Bronchial epithelial cell (primary cell): ENCODE measurements around the gene AOPEP. TPM values are rescaled to one million over a fixed set of nuclear protein-coding genes. Genes with fewer than 3 reads are reported as not detected.

Experiments
- DNase-seq: peaks from one replicate; pipeline ENCODE4 v3.0.0-alpha.2; 2010; ENCODE audit warnings: low read depth
- FAIRE-seq: peaks from 2 replicates; lab custom pipeline; 2011; peaks lifted over from hg19 to GRCh38; lab: Jason Lieb, UNC
- H3K27me3 ChIP-seq: 2 replicates; pipeline ENCODE4 v1.5.1; 2011; ENCODE audit warnings: low read length; ENCODE audit not compliant: control insufficient read depth, insufficient read depth
- H3K36me3 ChIP-seq: 2 replicates; pipeline ENCODE4 v1.5.1; 2011; ENCODE audit warnings: low read length; ENCODE audit not compliant: control insufficient read depth, insufficient read depth
- H3K4me3 ChIP-seq: 2 replicates; pipeline ENCODE4 v1.5.1; 2011; ENCODE audit warnings: mild to moderate bottlenecking, low read depth, low read length, control low read depth
- total RNA-seq: library from RNA; depleted of rRNA; stranded (reverse); fragments of >200 nt; gene quantifications from 2 replicates; pipeline ENCODE4 v1.2.1, GENCODE V29; 2014
- TF ChIP-seq, protein P1 (sequence below): IDR thresholded peaks from 2 replicates; pipeline ENCODE4 v1.5.1; 2011; ENCODE audit warnings: mild to moderate bottlenecking, moderate library complexity, low read length, control low read depth, inconsistent platforms; ENCODE audit not compliant: insufficient read depth, severe bottlenecking

The AOPEP gene
- total RNA-seq, 1 donor from 2014 or later = 91.1 TPM

DNA sequence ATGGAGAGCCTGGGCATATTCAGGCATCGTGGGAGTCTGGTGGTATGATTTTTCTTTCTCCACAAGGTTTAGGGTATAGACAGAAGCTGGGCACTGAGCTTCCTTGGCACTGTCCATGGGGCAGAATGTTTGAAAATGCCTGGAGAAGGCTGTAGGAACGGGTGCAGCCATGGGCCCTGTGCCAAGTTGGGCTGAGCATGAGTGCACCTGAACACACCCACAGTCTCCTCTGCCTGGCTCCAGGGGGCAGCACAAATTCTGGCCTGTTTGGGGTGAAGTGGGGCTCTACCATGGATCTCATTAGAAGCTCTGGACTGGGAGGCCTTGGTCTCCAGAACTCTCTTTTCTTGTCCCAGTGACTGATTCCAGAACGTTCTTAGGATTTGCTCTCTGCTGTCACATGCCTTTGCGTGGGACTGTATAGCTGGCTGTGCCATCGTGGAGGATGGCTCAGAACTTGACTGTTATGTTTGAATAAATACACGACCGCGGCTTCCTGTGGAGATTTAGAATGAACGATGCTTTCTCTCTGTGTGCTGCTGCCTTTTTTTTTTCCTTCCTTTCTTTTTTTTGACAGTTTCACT lies 361.3 kb downstream of the AOPEP start:
- FAIRE-seq = peak; percentile 96
- Histone ChIP-seq H3K36me3 (peaks cover 30% of the 10 kb centered on the region), H3K27me3 (no peaks in the 10 kb centered on the region), H3K4me3 (no peak overlapping the region)
- TF ChIP-seq, protein P1, sequence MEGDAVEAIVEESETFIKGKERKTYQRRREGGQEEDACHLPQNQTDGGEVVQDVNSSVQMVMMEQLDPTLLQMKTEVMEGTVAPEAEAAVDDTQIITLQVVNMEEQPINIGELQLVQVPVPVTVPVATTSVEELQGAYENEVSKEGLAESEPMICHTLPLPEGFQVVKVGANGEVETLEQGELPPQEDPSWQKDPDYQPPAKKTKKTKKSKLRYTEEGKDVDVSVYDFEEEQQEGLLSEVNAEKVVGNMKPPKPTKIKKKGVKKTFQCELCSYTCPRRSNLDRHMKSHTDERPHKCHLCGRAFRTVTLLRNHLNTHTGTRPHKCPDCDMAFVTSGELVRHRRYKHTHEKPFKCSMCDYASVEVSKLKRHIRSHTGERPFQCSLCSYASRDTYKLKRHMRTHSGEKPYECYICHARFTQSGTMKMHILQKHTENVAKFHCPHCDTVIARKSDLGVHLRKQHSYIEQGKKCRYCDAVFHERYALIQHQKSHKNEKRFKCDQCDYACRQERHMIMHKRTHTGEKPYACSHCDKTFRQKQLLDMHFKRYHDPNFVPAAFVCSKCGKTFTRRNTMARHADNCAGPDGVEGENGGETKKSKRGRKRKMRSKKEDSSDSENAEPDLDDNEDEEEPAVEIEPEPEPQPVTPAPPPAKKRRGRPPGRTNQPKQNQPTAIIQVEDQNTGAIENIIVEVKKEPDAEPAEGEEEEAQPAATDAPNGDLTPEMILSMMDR = peak; percentile 58
- DNase-seq = peak; percentile 58

DNA sequence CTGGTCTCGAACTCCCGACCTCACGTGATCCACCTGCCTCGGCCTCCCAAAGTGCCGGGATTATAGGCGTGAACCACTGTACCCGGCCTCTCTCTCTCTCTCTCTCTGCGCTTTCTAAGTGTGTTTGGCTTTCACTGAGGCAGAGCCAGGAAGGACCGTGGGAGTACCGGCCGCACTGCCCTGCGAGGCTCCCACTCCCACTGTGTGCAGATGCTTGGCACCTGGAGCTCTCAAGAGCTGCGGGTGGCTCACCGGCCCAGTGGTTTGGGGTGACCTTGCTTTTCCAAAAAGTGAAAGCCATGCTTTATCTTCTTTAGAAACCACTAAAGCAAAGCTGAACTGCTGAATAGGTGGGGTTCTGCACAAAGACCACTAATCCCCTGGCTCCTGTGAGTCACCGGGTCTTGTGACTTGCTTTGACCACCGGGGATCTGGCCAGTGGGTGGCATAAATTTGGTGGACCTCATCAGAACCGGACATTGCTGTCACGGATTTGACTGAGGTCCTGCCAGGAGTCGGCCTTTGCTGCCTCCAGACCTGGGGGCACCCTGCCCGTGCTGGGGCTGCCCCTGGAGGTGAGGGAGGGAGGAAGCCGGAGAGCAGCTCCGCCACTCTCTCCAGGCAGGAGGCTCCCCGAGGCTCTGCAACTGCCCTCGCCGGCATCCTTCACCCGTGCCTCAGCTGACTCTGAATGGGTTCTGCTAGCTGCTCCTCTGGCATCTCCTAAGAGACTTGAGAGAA lies 362.1 kb downstream of the AOPEP start:
- TF ChIP-seq, protein P1 = no peak
- Histone ChIP-seq H3K4me3 (no peak overlapping the region), H3K36me3 (peaks cover 24% of the 10 kb centered on the region), H3K27me3 (no peaks in the 10 kb centered on the region)
- DNase-seq (no peak), FAIRE-seq (no peak)

DNA sequence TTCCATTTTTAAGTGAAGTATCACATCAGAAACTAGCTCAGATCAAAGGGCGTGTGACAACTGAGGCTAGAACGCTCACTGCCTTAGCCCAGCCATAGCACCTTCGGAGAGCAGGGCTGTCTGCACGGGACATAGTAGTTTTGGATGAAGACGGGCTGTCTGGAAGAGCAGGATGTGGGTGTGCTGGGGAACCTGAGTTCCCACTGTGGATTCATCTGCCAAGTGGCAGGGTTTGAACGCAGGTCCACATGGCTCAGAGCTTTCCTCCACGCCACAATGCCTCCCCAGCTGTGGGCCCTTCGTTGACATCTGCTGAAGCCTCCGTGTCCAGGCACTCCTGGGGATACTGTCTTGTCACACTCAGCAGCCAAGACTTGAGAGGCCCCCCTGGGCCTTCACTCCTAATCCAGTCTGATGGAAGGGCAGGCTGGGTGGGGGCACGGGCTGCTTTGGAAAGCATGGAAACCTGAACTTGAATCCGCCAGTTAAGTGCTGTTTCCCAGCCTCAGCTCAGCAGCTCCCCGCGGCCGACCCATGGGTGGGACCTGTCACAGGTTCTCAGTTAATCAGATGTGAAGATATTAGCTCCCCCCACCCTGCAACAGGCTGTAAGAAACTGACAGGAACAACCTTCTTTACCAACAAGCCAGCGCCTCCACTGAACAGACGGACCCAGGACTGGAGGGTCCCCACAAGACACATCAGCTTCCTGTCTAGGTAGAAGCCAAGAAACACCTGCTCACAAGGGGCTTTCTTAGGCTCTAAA lies 362.9 kb downstream of the AOPEP start:
- TF ChIP-seq, protein P1 = no peak
- Histone ChIP-seq H3K4me3 (no peak overlapping the region), H3K36me3 (peaks cover 22% of the 10 kb centered on the region), H3K27me3 (no peaks in the 10 kb centered on the region)
- FAIRE-seq (peak; percentile 92), DNase-seq (no peak)

DNA sequence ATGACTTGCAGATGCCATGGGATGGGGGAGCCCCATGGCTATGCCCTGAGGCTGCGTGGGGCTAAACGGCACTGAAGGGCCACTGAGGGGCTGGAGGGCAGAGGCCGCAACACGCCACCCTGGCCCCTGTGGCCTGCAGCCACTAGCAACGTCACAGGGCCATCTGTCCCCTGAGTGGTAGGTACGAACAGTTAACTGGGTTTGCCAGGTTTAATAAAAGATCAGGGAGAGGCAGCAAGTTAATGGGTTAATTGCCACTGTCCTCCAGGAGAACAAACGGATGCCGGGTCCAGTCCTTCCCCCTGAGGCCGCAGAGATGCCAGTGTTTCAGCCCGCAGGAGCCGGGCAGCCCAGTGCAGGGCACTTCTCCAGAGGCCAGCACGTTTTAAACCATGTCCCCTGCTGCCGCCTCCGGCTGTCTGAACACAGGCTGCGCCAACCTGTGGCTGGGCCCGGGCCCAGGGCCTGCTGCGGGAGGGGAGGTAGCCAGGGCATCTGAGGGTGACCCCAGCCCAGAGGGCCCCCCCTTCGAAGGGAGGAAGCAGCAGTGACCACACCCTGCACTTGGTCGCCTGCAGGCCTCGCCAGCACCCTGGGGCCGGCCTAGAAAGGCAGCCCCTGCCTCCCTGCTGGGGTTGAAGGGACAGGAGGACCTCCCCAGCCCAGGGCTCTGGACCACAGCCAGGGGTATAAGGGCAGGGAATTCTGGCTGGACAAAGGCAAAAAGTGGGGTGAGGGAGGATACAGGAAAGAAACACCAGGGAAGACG lies 363.7 kb downstream of the AOPEP start:
- no peak overlapping the region for H3K4me3 ChIP-seq
- H3K27me3 ChIP-seq = no peaks in the 10 kb centered on the region
- no peak for FAIRE-seq
- no peak for DNase-seq
- peaks cover 17% of the 10 kb centered on the region for H3K36me3 ChIP-seq
- TF ChIP-seq, protein P1 = no peak

DNA sequence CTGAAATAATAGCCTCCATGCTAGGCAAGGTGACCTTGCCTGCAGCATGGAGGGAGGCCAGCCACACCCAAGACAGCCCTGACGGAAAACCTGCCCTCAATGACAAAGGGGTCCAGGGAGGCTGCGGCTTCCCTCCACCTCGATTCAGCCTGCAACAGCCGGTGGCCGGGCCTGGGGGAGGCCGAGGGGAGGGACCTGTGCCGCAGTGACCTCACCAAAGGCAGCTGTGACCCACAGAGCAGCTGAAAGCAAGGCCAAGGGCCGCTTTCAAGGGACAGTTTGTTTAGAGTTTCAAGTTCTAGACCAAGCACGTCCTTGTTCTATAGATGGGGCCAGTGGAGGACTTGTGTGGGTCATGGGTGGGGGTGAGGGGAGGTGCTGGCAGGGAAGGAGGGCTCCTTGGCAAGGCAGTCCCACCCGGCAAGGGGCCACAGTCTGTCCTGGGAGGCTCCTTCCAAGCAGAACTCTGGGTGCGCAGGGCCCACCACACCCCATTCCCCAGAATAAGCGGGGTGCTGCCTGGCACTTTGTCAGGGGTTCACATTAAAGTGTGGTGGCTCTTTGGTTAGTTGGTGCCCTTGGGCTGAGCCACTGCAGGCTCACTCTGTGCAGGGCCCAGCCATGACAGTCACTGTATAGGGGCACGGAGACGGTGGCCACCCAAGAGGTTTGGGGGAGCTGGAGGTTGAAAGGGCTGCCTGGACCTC lies 364.5 kb downstream of the AOPEP start:
- DNase-seq = no peak
- Histone ChIP-seq H3K36me3 (peaks cover 12% of the 10 kb centered on the region), H3K27me3 (no peaks in the 10 kb centered on the region), H3K4me3 (no peak overlapping the region)
- no peak for FAIRE-seq
- TF ChIP-seq, protein P1 = no peak
